Bronchial epithelial cell (primary cell): ENCODE results near the gene AGER. TPM values are rescaled to one million over a fixed set of nuclear protein-coding genes. Genes with fewer than 3 reads are reported as not detected.
A peak's percentile ranks its signal among the peaks of the same experiment; 100 is the strongest.
"Not testable (repeated sequence)": the region's sequence is repeated elsewhere in the genome, so short reads cannot be mapped to it uniquely, and the experiment has no call there.

Experiments used
- DNase-seq: peaks from one replicate; pipeline ENCODE4 v3.0.0-alpha.2; 2010; ENCODE audit warnings: low read depth
- FAIRE-seq: peaks from 2 replicates; lab custom pipeline; 2011; peaks lifted over from hg19 to GRCh38; lab: Jason Lieb, UNC
- H3K27me3 ChIP-seq: 2 replicates; pipeline ENCODE4 v1.5.1; 2011; ENCODE audit warnings: low read length; ENCODE audit not compliant: control insufficient read depth, insufficient read depth
- H3K36me3 ChIP-seq: 2 replicates; pipeline ENCODE4 v1.5.1; 2011; ENCODE audit warnings: low read length; ENCODE audit not compliant: control insufficient read depth, insufficient read depth
- H3K4me3 ChIP-seq: 2 replicates; pipeline ENCODE4 v1.5.1; 2011; ENCODE audit warnings: mild to moderate bottlenecking, low read depth, low read length, control low read depth
- total RNA-seq: library from RNA; depleted of rRNA; stranded (reverse); fragments of >200 nt; gene quantifications from 2 replicates; pipeline ENCODE4 v1.2.1, GENCODE V29; 2014
- TF ChIP-seq, protein P1 (sequence below): IDR thresholded peaks from 2 replicates; pipeline ENCODE4 v1.5.1; 2011; ENCODE audit warnings: mild to moderate bottlenecking, moderate library complexity, low read length, control low read depth, inconsistent platforms; ENCODE audit not compliant: insufficient read depth, severe bottlenecking

AGER gene
- total RNA-seq, 1 donor from 2014 or later: 0.26 TPM

- Histone ChIP-seq H3K27me3 (no peaks in the 10 kb centered on the region), H3K36me3 (no peaks in the 10 kb centered on the region), H3K4me3 (peak overlapping the region; percentile 59)
- FAIRE-seq (no peak), DNase-seq (no peak)
- TF ChIP-seq, protein P1, sequence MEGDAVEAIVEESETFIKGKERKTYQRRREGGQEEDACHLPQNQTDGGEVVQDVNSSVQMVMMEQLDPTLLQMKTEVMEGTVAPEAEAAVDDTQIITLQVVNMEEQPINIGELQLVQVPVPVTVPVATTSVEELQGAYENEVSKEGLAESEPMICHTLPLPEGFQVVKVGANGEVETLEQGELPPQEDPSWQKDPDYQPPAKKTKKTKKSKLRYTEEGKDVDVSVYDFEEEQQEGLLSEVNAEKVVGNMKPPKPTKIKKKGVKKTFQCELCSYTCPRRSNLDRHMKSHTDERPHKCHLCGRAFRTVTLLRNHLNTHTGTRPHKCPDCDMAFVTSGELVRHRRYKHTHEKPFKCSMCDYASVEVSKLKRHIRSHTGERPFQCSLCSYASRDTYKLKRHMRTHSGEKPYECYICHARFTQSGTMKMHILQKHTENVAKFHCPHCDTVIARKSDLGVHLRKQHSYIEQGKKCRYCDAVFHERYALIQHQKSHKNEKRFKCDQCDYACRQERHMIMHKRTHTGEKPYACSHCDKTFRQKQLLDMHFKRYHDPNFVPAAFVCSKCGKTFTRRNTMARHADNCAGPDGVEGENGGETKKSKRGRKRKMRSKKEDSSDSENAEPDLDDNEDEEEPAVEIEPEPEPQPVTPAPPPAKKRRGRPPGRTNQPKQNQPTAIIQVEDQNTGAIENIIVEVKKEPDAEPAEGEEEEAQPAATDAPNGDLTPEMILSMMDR: no peak
Observed at GRCh38 chr6:32149092-32149755, 34.8 kb downstream of the AGER start.

DNA sequence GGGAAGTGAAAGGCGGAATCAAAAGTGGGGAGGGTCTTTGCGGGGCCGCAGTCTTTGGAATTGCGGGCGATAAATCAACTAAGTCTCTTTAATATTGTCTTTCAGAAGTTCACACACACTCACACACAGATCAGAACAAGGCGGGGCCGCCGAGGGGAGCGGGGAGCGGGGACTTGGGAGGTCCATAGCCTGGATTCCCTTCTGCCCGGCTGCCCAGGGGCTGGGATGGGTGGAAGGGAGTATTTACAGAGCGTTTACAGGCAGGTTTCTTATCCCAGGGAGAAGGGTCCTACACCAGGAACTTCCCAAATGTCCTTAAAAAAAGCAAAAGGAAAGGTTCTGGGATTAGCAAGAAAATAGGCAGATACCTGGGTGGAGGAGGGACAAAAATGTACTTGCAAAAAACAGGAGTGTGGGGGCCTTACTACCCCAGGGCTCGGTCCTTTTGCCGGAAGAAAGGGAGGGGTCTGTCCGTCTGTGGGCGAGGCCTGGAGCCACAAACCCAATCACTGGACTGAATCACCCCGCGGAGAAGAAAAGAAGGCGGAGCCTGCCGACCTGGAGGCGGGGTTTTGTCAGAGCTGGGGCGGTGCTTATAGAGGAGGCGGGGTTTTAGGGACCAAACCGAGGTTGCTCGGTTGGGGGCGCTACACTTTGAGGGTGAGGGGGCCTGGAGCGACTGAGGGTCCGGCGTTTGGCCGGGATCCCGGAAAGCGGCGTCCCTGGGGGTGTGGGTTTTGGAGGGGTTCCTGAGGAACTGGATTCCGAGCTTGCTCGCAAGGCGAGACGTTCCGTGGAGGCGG lies 35.6 kb downstream of the AGER start:
- TF ChIP-seq, protein P1: peak; percentile 63
- Histone ChIP-seq H3K4me3 (peak overlapping the region; percentile 59), H3K36me3 (no peaks in the 10 kb centered on the region), H3K27me3 (no peaks in the 10 kb centered on the region)
- FAIRE-seq (no peak), DNase-seq (peak; percentile 77)

GRCh38 chr6:32147401-32148132 lies 36.5 kb downstream of the AGER start:
- FAIRE-seq (peak; percentile 84), DNase-seq (no peak)
- H3K36me3 ChIP-seq: no peaks in the 10 kb centered on the region
- TF ChIP-seq, protein P1: no peak
- H3K27me3 ChIP-seq: no peaks in the 10 kb centered on the region
- peak overlapping the region; percentile 59 for H3K4me3 ChIP-seq

- no peak overlapping the region for H3K4me3 ChIP-seq
- no peak for FAIRE-seq
- no peaks in the 10 kb centered on the region for H3K27me3 ChIP-seq
- TF ChIP-seq, protein P1: no peak
- no peak for DNase-seq
- H3K36me3 ChIP-seq: no peaks in the 10 kb centered on the region
Observed at GRCh38 chr6:32146687-32147086, 37.4 kb downstream of the AGER start.

DNA sequence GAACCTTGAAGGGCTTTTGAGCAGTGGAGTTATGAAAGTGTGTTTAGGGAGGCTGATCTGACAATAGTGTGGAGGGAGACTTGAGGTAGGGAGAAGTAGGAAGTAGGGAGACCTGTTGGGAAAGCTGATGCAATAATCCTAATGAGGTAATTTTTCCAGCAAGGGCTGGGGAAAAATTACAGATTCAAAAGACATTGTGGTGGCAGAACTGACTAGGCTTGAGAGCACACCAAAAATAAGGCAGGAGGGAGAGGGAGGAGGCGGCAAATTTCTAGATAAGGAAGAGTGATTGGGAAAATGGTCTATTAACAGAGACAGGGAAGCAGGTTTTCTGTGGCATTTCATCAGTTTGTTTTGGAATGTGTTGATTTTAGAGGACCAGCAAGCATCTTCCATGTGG lies 37.8 kb downstream of the AGER start:
- TF ChIP-seq, protein P1: no peak
- Histone ChIP-seq H3K27me3 (no peaks in the 10 kb centered on the region), H3K4me3 (no peak overlapping the region), H3K36me3 (no peaks in the 10 kb centered on the region)
- DNase-seq (peak; percentile 38), FAIRE-seq (no peak)

GRCh38 chr6:32144238-32144637 lies 39.8 kb downstream of the AGER start:
- not testable (repeated sequence) for H3K4me3 ChIP-seq, H3K27me3 ChIP-seq, FAIRE-seq, DNase-seq, H3K36me3 ChIP-seq
